ENCODE data around the gene CERK. TPM values are rescaled to one million over a fixed set of nuclear protein-coding genes. Genes with fewer than 3 reads are reported as not detected.

CERK gene
- total RNA-seq, 4 donors from 2014 or later: 37.4 to 59.9 (median 57.3) TPM

GRCh38 chr22:46731246-46732040 lies 6.6 kb downstream of the CERK start:
- no peak overlapping the region for H3K4me3 ChIP-seq
- H3K27ac ChIP-seq: peak overlapping the region in 1 of 2 donors; percentile 13
- H3K36me3 ChIP-seq: no peaks in the 10 kb centered on the region
- no peaks in the 10 kb centered on the region for H3K9me3 ChIP-seq
- TF ChIP-seq CTCF (IDR thresholded peaks at IDR 0.05): no peak
- TF ChIP-seq POLR2A (IDR thresholded peaks at IDR 0.05): no peak
- peaks cover 0 to 21% of the 10 kb centered on the region in 2 donors for H3K4me1 ChIP-seq
- intact Hi-C loops (cut with DNase I; ENCODE audit: low total_unique reads): no loop called here
- no peak for DNase-seq
- H3K27me3 ChIP-seq: no peaks in the 10 kb centered on the region

GRCh38 chr22:46730568-46731245 lies 7.3 kb downstream of the CERK start:
- Histone ChIP-seq H3K36me3 (no peaks in the 10 kb centered on the region), H3K9me3 (no peaks in the 10 kb centered on the region), H3K4me3 (no peak overlapping the region), H3K27me3 (no peaks in the 10 kb centered on the region), H3K27ac (peak overlapping the region; percentile 13 to 29), H3K4me1 (peaks cover 0 to 18% of the 10 kb centered on the region in 2 donors)
- intact Hi-C loops (cut with DNase I; ENCODE audit: low total_unique reads): no loop called here
- no peak for DNase-seq
- TF ChIP-seq CTCF (IDR thresholded peaks at IDR 0.05) (no peak), POLR2A (IDR thresholded peaks at IDR 0.05) (no peak)

GRCh38 chr22:46728470-46728869 lies 9.6 kb downstream of the CERK start:
- no peak for DNase-seq
- H3K27me3 ChIP-seq: no peaks in the 10 kb centered on the region
- no peaks in the 10 kb centered on the region for H3K36me3 ChIP-seq
- no peaks in the 10 kb centered on the region for H3K9me3 ChIP-seq
- H3K27ac ChIP-seq: no peak overlapping the region
- intact Hi-C loops (cut with DNase I; ENCODE audit: low total_unique reads): no loop called here
- no peak overlapping the region for H3K4me3 ChIP-seq
- peaks cover 0 to 13% of the 10 kb centered on the region in 2 donors for H3K4me1 ChIP-seq
- no peak for TF ChIP-seq POLR2A (IDR thresholded peaks at IDR 0.05)
- TF ChIP-seq CTCF (IDR thresholded peaks at IDR 0.05): no peak

- no peaks in the 10 kb centered on the region for H3K27me3 ChIP-seq
- H3K9me3 ChIP-seq: no peaks in the 10 kb centered on the region
- H3K27ac ChIP-seq: no peak overlapping the region
- no peak for DNase-seq
- no peak overlapping the region for H3K4me3 ChIP-seq
- TF ChIP-seq CTCF (IDR thresholded peaks at IDR 0.05): no peak
- no peak for TF ChIP-seq POLR2A (IDR thresholded peaks at IDR 0.05)
- no peaks in the 10 kb centered on the region for H3K36me3 ChIP-seq
- peaks cover 0 to 13% of the 10 kb centered on the region in 2 donors for H3K4me1 ChIP-seq
- intact Hi-C loops (cut with DNase I; ENCODE audit: low total_unique reads): no loop called here
These were observed 10.2 kb downstream of the CERK start for GRCh38 chr22:46727813-46728364.

GRCh38 chr22:46726986-46727317 lies 11.1 kb downstream of the CERK start:
- intact Hi-C loops (cut with DNase I; ENCODE audit: low total_unique reads): no loop called here
- H3K4me1 ChIP-seq: peaks cover 0 to 13% of the 10 kb centered on the region in 2 donors
- no peak overlapping the region for H3K27ac ChIP-seq
- no peak for DNase-seq
- H3K27me3 ChIP-seq: no peaks in the 10 kb centered on the region
- H3K9me3 ChIP-seq: no peaks in the 10 kb centered on the region
- TF ChIP-seq POLR2A (IDR thresholded peaks at IDR 0.05): no peak
- H3K36me3 ChIP-seq: no peaks in the 10 kb centered on the region
- H3K4me3 ChIP-seq: no peak overlapping the region
